Vagina (tissue), 2 donors: ENCODE data around the gene DENND4B. TPM values are rescaled to one million over a fixed set of nuclear protein-coding genes. Genes with fewer than 3 reads are reported as not detected.

Source experiments
- DNase-seq, 2 donors: peaks; one replicate each; pipeline ENCODE4 v3.0.0-alpha.2; 2017; ENCODE audit errors: extremely low spot score in 2 of 2
- H3K27ac ChIP-seq: fragments of 200-600 bp; sonication (generic); one replicate; pipeline ENCODE4 v1.5.1; 2019
- H3K27me3 ChIP-seq: fragments of 200-600 bp; sonication (generic); one replicate; pipeline ENCODE4 v1.5.1; 2019
- H3K36me3 ChIP-seq, 2 donors: fragments of 200-600 bp; sonication (generic); one replicate each; pipeline ENCODE4 v1.5.1; 2017 to 2019
- H3K4me1 ChIP-seq: fragments of 200-600 bp; sonication (generic); one replicate; pipeline ENCODE4 v1.5.1; 2019
- H3K4me3 ChIP-seq, 2 donors: fragments of 200-600 bp; sonication (generic); 1 replicate in 1 of 2; 2 replicates in 1 of 2; pipeline ENCODE4 v1.5.1; 2016 to 2019
- H3K9me3 ChIP-seq: fragments of 200-600 bp; sonication (generic); one replicate; pipeline ENCODE4 v1.5.1; 2019
- CTCF ChIP-seq, 3 experiments: fragments of 450-650 bp in 2 of 3; fragments of 200-600 bp in 1 of 3; sonication (generic) in 1 of 3; IDR thresholded peaks; one replicate each; pipeline ENCODE4 v1.5.1; 2017 to 2019; ENCODE audit warnings: antibody characterized with exemption in 3 of 3, mild to moderate bottlenecking in 2 of 3, moderate library complexity in 2 of 3
- POLR2A ChIP-seq, 2 donors: fragments of 450-650 bp; IDR thresholded peaks; one replicate each; pipeline ENCODE4 v1.6.1; 2017; ENCODE audit warnings: antibody characterized with exemption in 2 of 2, mild to moderate bottlenecking in 2 of 2, moderate library complexity in 2 of 2
- POLR2AphosphoS5 ChIP-seq, 2 donors: sonication (generic); formaldehyde crosslinking; IDR thresholded peaks; one replicate each; pipeline ENCODE4 v1.9.0; 2017; ENCODE audit warnings: antibody characterized with exemption in 2 of 2, mild to moderate bottlenecking in 2 of 2, low read depth in 1 of 2; ENCODE audit not compliant: insufficient read depth in 1 of 2
- intact Hi-C: fragments of 100-400 bp; cut with DNase I; formaldehyde crosslinking; loops from one replicate; pipeline ENCODE4 v1.15.1; 2023
- total RNA-seq: library from RNA; depleted of rRNA; stranded (reverse); fragments of >200 nt; gene quantifications from one replicate; pipeline ENCODE4 v1.2.3, GENCODE V29; 2016

Gene DENND4B
- total RNA-seq, 1 donor from 2014 or later: 42.7 TPM

- no peak overlapping the region for H3K27ac ChIP-seq
- no peaks in the 10 kb centered on the region for H3K9me3 ChIP-seq
- intact Hi-C loops: no loop called here
- peaks cover 0 to 18% of the 10 kb centered on the region in 2 donors for H3K36me3 ChIP-seq
- TF ChIP-seq POLR2A (IDR thresholded peaks at IDR 0.05) (no peak), CTCF (IDR thresholded peaks at IDR 0.05) (no peak), POLR2AphosphoS5 (IDR thresholded peaks at IDR 0.05; ENCODE audit: insufficient read depth in 1 of 2, low read depth in 1 of 2) (no peak)
- DNase-seq: no peak
- H3K4me3 ChIP-seq: no peak overlapping the region
- no peaks in the 10 kb centered on the region for H3K27me3 ChIP-seq
- peaks cover 31% of the 10 kb centered on the region for H3K4me1 ChIP-seq
These were observed 23.8 kb upstream of the DENND4B start for GRCh38 chr1:153970346-153970745.

- H3K36me3 ChIP-seq: peaks cover 0 to 4% of the 10 kb centered on the region in 2 donors
- DNase-seq: no peak
- H3K9me3 ChIP-seq: no peaks in the 10 kb centered on the region
- peaks cover 43% of the 10 kb centered on the region for H3K4me1 ChIP-seq
- no peaks in the 10 kb centered on the region for H3K27me3 ChIP-seq
- H3K4me3 ChIP-seq: no peak overlapping the region
- H3K27ac ChIP-seq: no peak overlapping the region
- intact Hi-C loops: no loop called here
- TF ChIP-seq CTCF (IDR thresholded peaks at IDR 0.05) (no peak), POLR2AphosphoS5 (IDR thresholded peaks at IDR 0.05; ENCODE audit: insufficient read depth in 1 of 2, low read depth in 1 of 2) (no peak), POLR2A (IDR thresholded peaks at IDR 0.05) (no peak)
These were observed 22.5 kb upstream of the DENND4B start for GRCh38 chr1:153968972-153969371.

GRCh38 chr1:153968408-153968807 lies 21.9 kb upstream of the DENND4B start:
- H3K4me3 ChIP-seq: peak overlapping the region; percentile 63 to 65
- TF ChIP-seq POLR2A (IDR thresholded peaks at IDR 0.05) (no peak), POLR2AphosphoS5 (IDR thresholded peaks at IDR 0.05; ENCODE audit: insufficient read depth in 1 of 2, low read depth in 1 of 2) (no peak), CTCF (IDR thresholded peaks at IDR 0.05) (no peak)
- no peak for DNase-seq
- intact Hi-C loops: no loop called here
- no peaks in the 10 kb centered on the region for H3K27me3 ChIP-seq
- H3K4me1 ChIP-seq: peaks cover 45% of the 10 kb centered on the region
- H3K27ac ChIP-seq: peak overlapping the region; percentile 93
- H3K9me3 ChIP-seq: no peaks in the 10 kb centered on the region
- no peaks in the 10 kb centered on the region for H3K36me3 ChIP-seq

- no peak for DNase-seq
- peak overlapping the region; percentile 63 to 65 for H3K4me3 ChIP-seq
- H3K27ac ChIP-seq: peak overlapping the region; percentile 93
- H3K36me3 ChIP-seq: no peaks in the 10 kb centered on the region
- no peaks in the 10 kb centered on the region for H3K27me3 ChIP-seq
- no peaks in the 10 kb centered on the region for H3K9me3 ChIP-seq
- peaks cover 46% of the 10 kb centered on the region for H3K4me1 ChIP-seq
- intact Hi-C loops: no loop called here
- TF ChIP-seq POLR2A (IDR thresholded peaks at IDR 0.05): no peak
- TF ChIP-seq POLR2AphosphoS5 (IDR thresholded peaks at IDR 0.05; ENCODE audit: insufficient read depth in 1 of 2, low read depth in 1 of 2): no peak
- no peak for TF ChIP-seq CTCF (IDR thresholded peaks at IDR 0.05)
These were observed 21.5 kb upstream of the DENND4B start for GRCh38 chr1:153968000-153968363.

- no peaks in the 10 kb centered on the region for H3K27me3 ChIP-seq
- peak within 1 kb of the TSS; percentile 93 for H3K27ac ChIP-seq
- intact Hi-C loops: no loop called here
- H3K4me3 ChIP-seq: peak within 1 kb of the TSS; percentile 63 to 65
- no peaks in the 10 kb centered on the region for H3K36me3 ChIP-seq
- peak in 1 of 2 donors; percentile 58 for TF ChIP-seq POLR2A (IDR thresholded peaks at IDR 0.05)
- peak in 2 of 3 experiments; percentile 16 to 31 for TF ChIP-seq CTCF (IDR thresholded peaks at IDR 0.05)
- peak; percentile 87 to 95 for TF ChIP-seq POLR2AphosphoS5 (IDR thresholded peaks at IDR 0.05; ENCODE audit: insufficient read depth in 1 of 2, low read depth in 1 of 2)
- peaks cover 52% of the 10 kb centered on the region for H3K4me1 ChIP-seq
- H3K9me3 ChIP-seq: no peaks in the 10 kb centered on the region
- DNase-seq: peak in 1 of 2 donors; percentile 96
These were observed 20.8 kb upstream of the DENND4B start, which contains the start of gene CREB3L4 for GRCh38 chr1:153967107-153967999. Gene CREB3L4, plus strand, starts transcription at chr1:153967902. Its CDS starts 624 bp downstream, at chr1:153968526.
